ENCODE data around the gene ACTL6A. TPM values are rescaled to one million over a fixed set of nuclear protein-coding genes. Genes with fewer than 3 reads are reported as not detected.
"Not testable (repeated sequence)": the region's sequence is repeated elsewhere in the genome, so short reads cannot be mapped to it uniquely, and the experiment has no call there.

The ACTL6A gene
- 22.6 TPM for total RNA-seq
- long read RNA-seq, transcript ACTL6A-202 (14 exons, 1,901 nt): major isoform, 25 of 31 reads
- long read RNA-seq, transcript ACTL6A-203 (14 exons, 1,750 nt): minor isoform, 5 of 31 reads
- long read RNA-seq, partial matches to known transcripts: 0 of 31 reads
- long read RNA-seq, other reads (novel, unspliced or antisense): 1 of 31 reads

GRCh38 chr3:179562591-179563270, at the start of gene ACTL6A:
ACTL6A (plus strand) TSS chr3:179562926; CDS start chr3:179563093, 167 bp downstream.
- no peaks in the 10 kb centered on the region for H3K36me3 ChIP-seq
- DNase-seq: peak; percentile 100
- intact Hi-C loops (cut with micrococcal nuclease): no loop called here
- H3K4me1 ChIP-seq: peaks cover 19% of the 10 kb centered on the region
- TF ChIP-seq, protein P1, sequence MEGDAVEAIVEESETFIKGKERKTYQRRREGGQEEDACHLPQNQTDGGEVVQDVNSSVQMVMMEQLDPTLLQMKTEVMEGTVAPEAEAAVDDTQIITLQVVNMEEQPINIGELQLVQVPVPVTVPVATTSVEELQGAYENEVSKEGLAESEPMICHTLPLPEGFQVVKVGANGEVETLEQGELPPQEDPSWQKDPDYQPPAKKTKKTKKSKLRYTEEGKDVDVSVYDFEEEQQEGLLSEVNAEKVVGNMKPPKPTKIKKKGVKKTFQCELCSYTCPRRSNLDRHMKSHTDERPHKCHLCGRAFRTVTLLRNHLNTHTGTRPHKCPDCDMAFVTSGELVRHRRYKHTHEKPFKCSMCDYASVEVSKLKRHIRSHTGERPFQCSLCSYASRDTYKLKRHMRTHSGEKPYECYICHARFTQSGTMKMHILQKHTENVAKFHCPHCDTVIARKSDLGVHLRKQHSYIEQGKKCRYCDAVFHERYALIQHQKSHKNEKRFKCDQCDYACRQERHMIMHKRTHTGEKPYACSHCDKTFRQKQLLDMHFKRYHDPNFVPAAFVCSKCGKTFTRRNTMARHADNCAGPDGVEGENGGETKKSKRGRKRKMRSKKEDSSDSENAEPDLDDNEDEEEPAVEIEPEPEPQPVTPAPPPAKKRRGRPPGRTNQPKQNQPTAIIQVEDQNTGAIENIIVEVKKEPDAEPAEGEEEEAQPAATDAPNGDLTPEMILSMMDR (IDR thresholded peaks at IDR 0.05; ENCODE audit: borderline replicate concordance): no peak
- H3K4me3 ChIP-seq: peak within 1 kb of the TSS; percentile 90
- peak within 1 kb of the TSS; percentile 93 for H3K27ac ChIP-seq (replicated peaks)
- H3K27me3 ChIP-seq (ENCODE audit: low read depth): no peaks in the 10 kb centered on the region
- H3K9me3 ChIP-seq (replicated peaks): no peaks in the 10 kb centered on the region

DNA sequence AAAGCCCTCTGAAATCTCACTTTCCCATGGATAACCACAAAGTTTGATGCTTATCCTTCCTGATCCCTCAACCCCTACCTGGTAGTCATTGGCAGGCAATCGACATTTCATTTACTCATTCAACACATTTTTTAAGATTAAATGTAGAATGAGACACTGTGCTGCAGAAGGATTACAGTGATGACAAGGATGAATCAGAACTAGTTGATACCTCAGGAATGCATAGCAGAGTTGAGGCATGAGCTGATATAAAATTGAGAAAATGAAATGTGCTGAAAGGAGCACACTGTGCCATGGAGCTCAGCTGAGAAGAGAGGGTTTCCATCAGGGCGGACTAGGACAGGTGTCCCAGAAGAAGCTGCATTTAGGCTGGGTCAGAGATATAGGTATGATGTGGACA, 48.9 kb upstream of the ACTL6A start:
- peaks cover 8% of the 10 kb centered on the region for H3K4me1 ChIP-seq

GRCh38 chr3:179516461-179517251, 46.1 kb upstream of the ACTL6A start:
- DNase-seq; H3K36me3 ChIP-seq; H3K9me3 ChIP-seq (replicated peaks); H3K4me3 ChIP-seq; intact Hi-C loops (cut with micrococcal nuclease); H3K27me3 ChIP-seq (ENCODE audit: low read depth); H3K4me1 ChIP-seq: not testable (repeated sequence)
- peak overlapping the region; percentile 37 for H3K27ac ChIP-seq (replicated peaks)

More for the DNA sequence above, 48.9 kb upstream of the ACTL6A start:
- intact Hi-C loops (cut with micrococcal nuclease): no loop called here
- TF ChIP-seq, protein P1 (IDR thresholded peaks at IDR 0.05; ENCODE audit: borderline replicate concordance): no peak
- Histone ChIP-seq H3K4me3 (no peak overlapping the region), H3K27ac (replicated peaks) (no peak overlapping the region), H3K9me3 (replicated peaks) (peaks cover 9% of the 10 kb centered on the region), H3K36me3 (no peaks in the 10 kb centered on the region), H3K27me3 (ENCODE audit: low read depth) (no peaks in the 10 kb centered on the region)
- no peak for DNase-seq

DNA sequence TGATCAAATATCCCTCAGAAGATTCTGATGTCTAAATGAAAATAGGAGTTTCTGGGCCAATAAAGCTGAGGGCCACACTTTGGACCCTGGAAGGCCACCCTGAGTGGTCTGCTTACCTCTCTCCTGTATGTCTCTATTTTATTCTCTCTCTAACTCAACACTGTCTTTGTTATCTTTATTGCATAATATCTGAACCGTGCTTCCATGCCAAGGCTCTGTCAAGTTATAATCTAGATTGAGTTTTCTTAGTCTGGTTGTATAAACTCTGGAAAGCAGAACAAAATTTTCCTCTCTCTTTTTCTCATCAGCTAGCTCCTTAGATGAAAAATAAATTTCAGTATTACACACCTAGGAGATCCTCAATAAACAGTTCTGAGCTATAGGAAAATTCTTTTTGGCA, 36.2 kb upstream of the ACTL6A start:
- intact Hi-C loops (cut with micrococcal nuclease): no loop called here

DNA sequence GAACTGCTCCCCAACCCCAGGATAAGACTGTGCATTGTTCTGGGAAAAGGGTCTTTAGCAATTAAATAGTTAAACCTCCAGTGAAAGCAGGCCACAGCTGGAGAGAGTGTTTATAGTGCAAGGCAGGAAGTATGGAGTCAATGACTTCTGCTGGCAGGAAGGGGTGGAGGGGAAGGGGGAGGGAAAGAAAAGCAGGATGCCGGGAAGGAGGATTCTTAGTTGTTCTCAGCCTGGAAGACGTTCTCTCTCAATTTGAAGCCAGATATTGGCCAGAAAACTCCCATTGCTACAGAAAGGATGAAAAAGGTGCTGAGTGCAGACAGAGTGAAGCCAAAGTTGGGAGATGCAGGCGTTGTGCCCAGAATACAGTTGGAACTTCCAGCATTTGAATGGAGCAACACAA, 35.7 kb upstream of the ACTL6A start:
- H3K4me3 ChIP-seq: peak overlapping the region; percentile 32
- H3K4me1 ChIP-seq: peaks cover 24% of the 10 kb centered on the region
- H3K9me3 ChIP-seq (replicated peaks): no peaks in the 10 kb centered on the region
- intact Hi-C loops (cut with micrococcal nuclease): no loop called here
- peak overlapping the region; percentile 77 for H3K27ac ChIP-seq (replicated peaks)
- H3K36me3 ChIP-seq: no peaks in the 10 kb centered on the region
- DNase-seq: peak; percentile 59
- H3K27me3 ChIP-seq (ENCODE audit: low read depth): no peaks in the 10 kb centered on the region
- TF ChIP-seq, protein P1 (IDR thresholded peaks at IDR 0.05; ENCODE audit: borderline replicate concordance): no peak

More for the DNA sequence above, 36.2 kb upstream of the ACTL6A start:
- H3K27me3 ChIP-seq (ENCODE audit: low read depth): no peaks in the 10 kb centered on the region
- peaks cover 24% of the 10 kb centered on the region for H3K4me1 ChIP-seq
- no peaks in the 10 kb centered on the region for H3K36me3 ChIP-seq
- no peaks in the 10 kb centered on the region for H3K9me3 ChIP-seq (replicated peaks)
- TF ChIP-seq, protein P1 (IDR thresholded peaks at IDR 0.05; ENCODE audit: borderline replicate concordance): no peak
- peak overlapping the region; percentile 77 for H3K27ac ChIP-seq (replicated peaks)
- H3K4me3 ChIP-seq: peak overlapping the region; percentile 32
- no peak for DNase-seq
